Fibroblast of gingiva (primary cell): ENCODE data around the gene CKB.
A peak's percentile ranks its signal among the peaks of the same experiment; 100 is the strongest.

ENCODE experiments used
- DNase-seq: peaks from one replicate; pipeline ENCODE4 v3.0.0-alpha.2; 2011; ENCODE audit warnings: low read depth

Gene CKB

GRCh38 chr14:103537175-103537990, 14.8 kb upstream of the CKB start:
- no peak for DNase-seq

GRCh38 chr14:103536693-103537092, 14.1 kb upstream of the CKB start:
- DNase-seq, result no peak

DNA sequence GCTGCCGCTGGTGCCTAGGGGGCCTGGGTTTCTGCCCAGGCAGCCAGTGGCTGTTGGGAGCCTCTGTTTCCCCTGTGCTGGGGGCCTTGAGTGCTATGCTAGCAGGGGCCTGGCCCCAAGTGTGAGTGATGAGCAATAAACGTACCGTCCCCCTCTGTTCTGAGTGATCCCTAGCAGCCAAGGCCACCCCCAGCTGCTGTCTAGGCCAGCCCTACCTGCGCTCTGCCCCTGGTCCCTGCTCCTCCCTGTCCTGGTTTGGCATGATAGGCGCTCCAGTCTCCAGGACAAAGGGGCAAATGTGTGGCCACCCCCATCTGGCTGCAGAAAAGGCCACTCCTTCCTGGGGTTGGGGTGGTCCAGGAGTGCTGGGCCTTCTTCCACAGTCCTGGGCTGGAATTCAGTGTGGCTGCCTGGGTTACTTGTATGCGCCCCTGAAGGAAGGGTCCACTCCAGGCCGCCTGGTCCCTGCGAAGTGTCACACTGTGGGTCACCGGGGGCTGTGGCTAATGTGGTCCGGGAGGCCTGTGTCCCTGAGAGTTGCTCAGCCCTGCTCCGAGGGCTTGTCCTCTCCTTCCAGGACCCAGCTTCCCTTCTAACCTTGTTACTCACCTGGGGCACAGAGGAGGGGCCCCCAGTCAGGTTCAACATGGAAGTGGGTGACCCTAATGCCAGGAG, 13.4 kb upstream of the CKB start:
- no peak for DNase-seq

DNA sequence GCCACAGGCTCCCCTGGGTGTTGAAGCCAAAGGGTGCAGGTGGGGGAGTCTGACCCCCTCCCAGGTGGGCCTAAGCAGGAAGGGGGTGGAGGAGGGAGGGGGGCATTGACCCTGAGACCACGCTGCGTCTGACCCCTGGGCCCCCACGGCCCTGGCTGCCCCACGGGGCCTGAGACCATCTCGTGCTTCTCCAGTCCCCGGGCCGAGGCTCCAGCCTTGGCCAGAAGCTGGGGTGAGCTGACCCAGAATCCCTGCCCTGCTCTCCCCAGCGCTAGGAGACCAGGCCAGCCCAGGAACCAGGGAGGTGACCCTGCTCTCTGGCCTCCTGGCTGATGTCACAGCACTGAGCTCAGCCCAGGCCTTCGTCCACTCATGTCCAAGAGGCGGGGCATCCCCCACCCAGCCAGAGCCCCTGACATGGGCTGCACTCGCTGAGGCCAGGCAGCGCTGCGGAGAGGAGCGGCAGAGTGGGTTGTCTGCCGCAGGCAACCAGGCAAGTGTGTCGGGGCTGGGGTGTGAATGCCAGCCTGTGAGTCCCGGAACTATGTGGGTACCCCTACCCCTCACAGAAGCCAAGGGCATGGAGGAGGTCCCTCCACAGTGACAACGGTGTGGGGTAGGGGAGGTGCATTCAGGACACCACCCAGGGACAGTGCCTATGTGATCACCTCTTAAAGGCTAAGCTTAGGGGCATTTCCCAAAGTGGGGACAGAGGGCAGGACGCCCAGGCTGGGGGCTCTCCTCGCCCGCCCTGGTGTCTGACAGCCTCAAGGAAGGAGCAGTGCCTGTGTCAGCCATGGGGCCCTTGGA, 12.7 kb upstream of the CKB start:
- no peak for DNase-seq

GRCh38 chr14:103534576-103535061, 12.0 kb upstream of the CKB start:
- no peak for DNase-seq

GRCh38 chr14:103533999-103534575, 11.5 kb upstream of the CKB start:
- DNase-seq, result no peak

GRCh38 chr14:103533137-103533998, 10.7 kb upstream of the CKB start:
- DNase-seq, result no peak

GRCh38 chr14:103532216-103533136, 9.8 kb upstream of the CKB start:
- DNase-seq, result no peak

- DNase-seq, result no peak
These were observed 9.0 kb upstream of the CKB start for GRCh38 chr14:103531421-103532215.

- no peak for DNase-seq
These were observed 8.2 kb upstream of the CKB start for GRCh38 chr14:103530831-103531230.

- no peak for DNase-seq
These were observed 7.8 kb upstream of the CKB start for GRCh38 chr14:103530390-103530789.

GRCh38 chr14:103529383-103530365, 7.0 kb upstream of the CKB start:
- DNase-seq, result no peak

- peak; percentile 95 for DNase-seq
These were observed 6.2 kb upstream of the CKB start, which contains the start of gene TRMT61A for GRCh38 chr14:103528587-103529382. TRMT61A (plus strand) TSS chr14:103529196; CDS start chr14:103529979, 783 bp downstream.

DNA sequence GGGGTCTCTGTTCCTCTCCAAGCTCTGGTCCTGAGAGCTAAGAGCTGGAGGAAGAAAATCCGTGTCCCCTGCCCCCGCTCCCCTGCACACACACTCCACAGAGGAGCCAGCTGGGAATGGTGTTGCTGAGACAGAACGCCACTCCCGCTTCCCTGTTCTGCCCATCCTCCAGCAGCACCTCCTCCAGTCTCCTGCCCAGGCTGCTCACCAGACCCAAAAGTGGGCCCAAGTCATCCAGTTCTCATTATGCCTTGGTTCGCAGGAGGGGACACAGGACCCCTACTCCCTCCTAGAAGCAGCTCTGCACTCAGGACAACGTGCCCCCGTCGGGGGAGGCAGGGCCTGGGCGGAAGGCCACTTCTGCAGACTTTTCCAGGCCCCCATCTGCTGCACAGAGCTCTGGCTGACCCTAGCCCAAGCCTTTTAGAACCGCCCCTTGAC, 5.5 kb upstream of the CKB start:
- DNase-seq, result no peak

GRCh38 chr14:103527408-103528145, 4.9 kb upstream of the CKB start:
- no peak for DNase-seq

DNA sequence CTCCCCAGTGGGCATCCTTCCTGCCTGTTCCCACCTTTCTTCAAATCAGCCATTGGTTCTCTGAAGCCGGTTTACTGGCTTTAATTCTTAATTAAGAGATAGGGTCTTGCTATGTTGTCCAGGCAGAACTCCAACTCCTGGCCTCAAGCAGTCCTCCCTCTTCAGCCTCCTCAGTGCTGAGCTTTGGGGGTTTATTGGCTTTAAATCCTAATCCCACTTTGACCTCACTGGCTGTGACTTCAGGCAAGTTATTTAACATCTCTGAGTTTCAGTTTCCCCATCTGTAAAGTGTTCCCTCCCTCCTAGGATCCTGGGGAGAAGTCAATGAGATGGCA, 4.3 kb upstream of the CKB start:
- no peak for DNase-seq
